NOMO-1 (cell line): Measurements from ENCODE around the gene GNAS.
"Not testable (repeated sequence)": the region's sequence is repeated elsewhere in the genome, so short reads cannot be mapped to it uniquely, and the experiment has no call there.

ENCODE experiments used
- DNase-seq, 2 experiments: peaks; one replicate each; lab custom pipeline; 2025; ENCODE audit not compliant: unreplicated experiment in 2 of 2; lab: John Stamatoyannopoulos, UW

The GNAS gene

DNA sequence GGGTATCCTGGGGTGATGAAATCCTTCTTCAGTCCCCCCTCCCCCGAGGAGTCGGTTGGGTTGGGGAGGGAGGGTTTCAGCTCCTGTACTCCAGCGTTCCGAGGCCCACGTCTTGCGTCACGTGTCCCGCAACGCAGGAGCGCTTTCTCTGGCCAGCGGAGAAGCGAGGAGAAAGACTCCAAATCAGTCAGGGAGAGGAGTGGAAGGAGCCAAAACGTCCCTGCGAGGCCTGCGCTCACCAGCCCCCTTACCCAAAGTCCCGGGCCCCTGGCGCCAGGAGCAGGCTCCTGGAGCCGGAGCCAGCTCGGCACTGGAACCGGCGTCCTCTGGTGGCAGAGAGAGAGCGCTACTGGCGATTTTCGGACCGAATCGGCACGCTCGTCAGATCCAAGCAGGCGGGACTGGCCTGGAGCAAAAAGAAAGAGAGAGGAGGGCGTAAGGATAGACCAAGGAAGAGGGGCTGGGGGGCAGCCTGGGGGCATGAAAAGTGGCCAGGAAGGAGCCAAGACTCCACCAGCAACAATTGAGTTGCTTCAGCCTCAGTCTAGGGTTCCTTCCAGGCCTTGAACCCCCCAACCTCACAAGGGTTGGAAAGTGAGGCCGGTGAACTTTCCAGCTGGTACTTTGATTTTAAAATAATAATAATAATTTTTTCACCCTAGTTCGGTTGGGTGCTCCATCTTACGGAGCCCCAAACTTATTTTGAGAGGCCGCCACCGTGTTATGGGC is at the start of gene GNAS:
Gene GNAS (plus strand): TSS at position 174 of the 729 bp plus-strand sequence.
- no peak for DNase-seq

DNA sequence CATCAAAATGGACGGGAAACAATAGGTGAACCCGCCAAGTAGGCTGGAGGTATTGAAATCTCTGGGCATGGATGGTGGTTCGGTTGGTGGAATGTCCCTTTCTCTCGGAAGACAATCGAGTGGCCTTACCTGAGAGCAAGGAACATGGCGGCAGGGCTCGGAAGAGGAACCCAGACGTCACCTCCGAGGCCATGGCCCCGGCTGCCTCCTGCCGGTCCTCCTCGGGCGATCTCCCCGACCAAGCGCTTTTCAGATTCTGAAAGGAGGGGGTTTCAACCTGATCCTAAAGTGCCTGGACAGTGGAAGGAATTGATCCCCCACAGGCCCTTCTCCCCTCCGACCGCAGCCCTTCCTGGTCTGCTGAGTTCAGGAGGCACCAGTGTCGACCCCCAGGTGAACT is 49.0 kb upstream of the GNAS start:
- DNase-seq = no peak

DNA sequence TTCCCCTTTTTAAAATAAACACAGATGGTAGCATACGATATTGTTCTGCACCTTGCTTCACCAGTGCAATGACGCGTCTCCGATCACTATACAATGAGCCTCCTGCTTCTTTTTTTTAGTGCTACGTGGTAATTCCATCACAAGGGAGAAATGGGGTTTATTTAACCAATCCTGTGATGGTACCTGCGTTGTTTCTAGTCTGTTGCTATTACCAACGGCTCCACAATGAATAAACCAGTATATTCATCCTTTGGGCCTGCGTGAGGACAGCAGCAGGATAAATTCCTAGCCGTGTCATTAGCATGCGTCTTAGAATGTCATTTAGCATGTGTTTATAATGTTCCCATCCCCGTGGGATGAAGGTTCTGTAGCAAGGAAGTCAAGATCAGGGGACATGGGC is 44.7 kb upstream of the GNAS start:
- no peak for DNase-seq

DNA sequence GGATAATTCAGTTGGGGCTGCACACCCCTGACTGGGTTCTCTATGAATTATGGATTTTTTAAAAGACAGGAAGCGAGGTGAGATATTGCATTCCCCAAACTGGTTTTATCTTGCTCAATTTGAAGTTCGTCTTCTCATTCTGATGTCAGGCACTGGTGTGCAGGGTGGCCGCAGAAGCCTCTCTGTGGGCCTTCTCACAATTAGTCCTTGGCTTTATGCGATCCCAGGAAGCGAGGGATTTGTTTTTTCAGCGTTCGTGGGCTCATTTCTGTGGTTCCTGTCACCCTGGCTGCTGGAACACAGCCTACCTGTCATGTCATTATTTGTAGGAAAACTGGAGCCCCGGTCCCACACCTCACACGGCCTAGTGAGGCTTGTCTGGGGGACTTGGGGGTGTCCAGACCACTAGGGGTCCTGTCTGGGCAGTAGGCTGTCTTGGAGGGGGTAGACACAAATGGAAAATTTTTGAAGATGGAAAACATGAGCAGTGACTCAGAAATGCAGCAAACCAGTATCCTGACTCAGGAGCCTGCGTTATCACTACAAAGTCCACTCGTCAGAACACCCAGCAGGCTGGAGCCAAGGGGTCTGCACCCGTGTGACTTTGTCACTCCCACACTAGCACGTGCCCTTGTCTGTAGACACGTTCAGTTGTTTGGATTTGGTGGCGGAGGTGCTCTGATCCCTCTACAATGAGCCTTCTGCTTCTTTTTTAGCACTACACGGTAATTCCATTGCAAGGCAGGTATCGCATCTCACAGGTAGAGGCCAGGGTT is 44.1 kb upstream of the GNAS start:
- no peak for DNase-seq

DNA sequence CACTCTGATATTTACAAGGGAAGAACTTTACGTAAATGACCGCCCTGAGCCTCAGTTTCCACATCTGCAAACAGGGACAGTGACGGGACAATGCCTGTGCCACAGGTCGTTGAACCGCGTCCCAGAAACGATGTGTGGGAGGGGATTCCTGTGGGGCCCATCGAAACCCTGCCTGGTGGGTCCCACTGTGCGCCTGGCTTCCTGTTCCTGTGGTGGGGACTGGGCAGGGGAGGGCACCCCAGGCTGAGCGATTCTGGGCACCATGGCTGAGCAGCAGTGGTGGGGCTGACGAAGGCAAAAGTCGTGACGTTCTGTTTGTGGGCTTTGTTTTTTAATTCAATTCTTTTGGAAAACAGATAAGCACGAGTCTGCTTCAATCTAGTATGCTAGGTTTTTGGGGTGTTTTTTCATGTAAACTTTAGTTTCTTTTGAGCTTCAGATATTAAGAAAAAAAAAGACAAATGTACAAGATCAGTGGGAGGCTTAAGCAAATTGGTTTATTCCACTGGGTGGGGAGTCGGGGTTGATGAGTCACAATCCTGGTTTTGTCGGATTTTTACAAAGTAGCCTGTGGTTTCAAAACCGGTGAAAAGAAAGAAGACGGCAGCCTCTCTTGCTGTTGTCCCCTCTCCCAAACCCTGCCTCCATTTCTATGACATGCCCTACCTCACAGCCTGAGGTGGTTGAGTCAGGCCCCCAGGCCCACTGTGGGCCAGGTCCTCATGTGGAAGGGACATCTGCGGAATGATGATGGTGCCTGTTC is 42.2 kb upstream of the GNAS start:
- DNase-seq = no peak

DNA sequence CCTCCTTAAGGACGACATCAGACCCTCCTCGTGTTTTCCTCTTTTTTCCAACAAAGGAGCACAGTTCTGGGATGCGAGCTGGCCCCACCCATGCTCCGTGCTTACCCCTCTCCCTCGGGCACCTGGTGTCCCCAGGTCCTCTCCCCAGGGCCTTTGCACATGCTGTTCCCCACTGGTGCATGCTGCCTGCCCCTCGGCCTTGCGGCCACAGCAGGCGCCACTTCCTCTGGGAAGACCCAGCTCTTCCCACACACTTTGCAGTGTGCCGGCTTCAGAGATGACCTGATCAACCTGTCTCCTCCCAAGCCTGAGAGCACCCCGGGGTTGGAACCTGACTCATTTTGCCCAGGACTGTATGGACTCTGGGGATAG is 41.7 kb upstream of the GNAS start:
- DNase-seq = no peak

DNA sequence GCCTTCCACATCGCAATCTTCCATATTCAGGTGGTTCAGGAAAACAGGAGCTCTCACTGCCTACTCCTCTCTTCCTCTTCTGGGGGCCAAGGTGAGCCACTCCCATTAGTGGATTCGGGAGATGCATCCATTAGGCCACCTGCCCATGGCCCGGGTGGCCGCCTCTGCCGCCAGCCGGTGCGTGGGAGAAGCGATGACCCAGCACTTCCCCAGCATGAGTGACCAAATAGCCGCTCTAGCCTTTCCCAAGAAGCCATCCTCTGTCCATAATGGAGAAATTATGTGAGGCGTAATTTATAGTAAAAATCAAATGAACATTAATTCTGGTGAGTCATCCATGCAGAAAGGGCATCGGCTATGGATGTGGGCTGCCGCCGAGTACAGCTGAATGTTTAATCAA is 41.2 kb upstream of the GNAS start:
- DNase-seq = no peak

DNA sequence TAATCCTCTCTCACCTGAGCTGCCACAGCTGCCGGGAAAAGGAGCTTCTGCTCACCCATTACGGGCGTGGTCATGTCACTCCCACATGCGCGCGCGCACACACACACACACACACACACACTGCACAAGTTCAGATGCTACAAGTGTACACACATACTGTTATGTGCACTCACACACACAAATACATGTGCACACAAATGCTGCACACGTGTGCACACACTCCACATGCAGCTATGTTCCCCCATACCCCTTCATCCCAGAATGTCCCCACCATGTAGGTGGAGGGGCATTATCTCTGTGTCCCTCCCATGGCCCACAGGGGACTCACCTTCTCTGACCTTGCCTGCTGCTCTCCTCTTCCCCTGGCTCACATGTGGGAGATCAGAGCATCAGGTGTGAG is 39.1 kb upstream of the GNAS start:
- no peak for DNase-seq

DNA sequence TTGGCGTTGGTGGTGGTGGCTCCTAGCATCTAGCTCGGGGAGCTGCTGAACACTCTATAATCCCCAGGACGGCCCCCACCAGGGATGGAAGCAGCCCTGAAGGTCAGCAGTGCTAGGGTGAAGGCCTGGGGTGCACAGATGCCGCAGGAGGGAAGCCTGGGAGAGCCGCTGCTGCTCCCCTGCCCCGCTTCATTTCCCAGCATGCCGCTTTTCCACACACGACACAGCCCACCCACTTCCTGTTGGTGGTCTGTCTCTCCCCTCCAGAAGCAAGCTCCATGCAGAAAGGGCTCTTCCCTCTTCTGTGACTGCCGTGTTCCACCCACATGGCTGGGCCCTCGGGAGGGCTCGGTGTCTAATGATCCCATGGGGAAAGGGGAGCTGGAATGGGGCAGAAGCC is 37.1 kb upstream of the GNAS start:
- no peak for DNase-seq

DNA sequence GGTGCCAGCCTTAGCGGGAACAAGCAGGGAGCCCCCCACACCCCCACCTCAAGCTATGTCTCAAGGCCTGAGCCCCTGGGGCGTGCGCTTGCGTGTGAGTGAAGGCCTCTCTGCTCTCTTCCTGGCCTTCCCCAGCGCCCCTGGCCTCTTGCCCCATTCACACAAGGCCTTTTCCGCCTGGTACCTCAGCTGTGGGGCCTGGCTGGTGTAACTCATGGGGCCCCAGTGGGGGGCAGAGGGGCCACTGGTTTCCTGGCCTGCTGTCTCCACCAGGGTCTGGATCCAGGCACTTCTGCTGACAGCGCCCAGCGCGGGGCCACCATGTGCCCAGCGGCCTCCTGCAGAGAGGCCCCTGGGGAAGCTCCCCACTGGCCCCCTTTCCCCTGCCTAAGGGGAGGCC is 36.5 kb upstream of the GNAS start:
- no peak for DNase-seq

DNA sequence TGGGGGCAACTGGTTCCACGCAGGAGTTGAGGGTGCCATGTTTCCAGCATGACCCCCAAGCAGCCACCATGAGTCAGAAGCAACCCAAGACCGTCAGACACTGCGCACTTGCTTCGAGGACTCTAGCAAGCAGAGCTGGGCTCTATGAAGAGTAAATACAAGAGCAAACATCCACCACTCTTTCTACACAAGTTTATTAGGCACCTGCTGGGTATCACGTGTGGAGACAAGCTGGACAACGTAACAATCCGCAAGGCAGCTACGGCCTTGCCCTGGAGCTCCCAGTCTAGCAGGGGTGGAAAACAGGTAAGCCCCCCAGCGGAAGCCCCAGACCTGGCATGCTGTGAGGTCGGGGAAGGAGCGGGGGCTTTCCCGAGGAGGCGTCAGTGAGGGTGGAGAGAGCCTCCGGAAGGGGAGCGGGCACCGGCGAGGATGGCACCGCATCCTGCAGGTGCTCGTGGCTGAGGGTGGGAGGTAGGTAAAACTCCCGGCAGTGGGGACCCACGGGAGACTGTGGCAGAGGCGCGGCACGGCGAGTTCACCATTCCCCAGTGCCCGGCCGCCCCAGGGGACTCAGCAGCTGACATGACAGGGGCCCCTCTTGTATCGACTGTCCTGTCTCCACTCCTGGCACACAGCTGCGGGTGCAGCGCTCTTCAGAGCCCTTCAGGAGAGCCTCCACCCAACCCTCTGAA is 35.4 kb upstream of the GNAS start:
- DNase-seq = no peak

DNA sequence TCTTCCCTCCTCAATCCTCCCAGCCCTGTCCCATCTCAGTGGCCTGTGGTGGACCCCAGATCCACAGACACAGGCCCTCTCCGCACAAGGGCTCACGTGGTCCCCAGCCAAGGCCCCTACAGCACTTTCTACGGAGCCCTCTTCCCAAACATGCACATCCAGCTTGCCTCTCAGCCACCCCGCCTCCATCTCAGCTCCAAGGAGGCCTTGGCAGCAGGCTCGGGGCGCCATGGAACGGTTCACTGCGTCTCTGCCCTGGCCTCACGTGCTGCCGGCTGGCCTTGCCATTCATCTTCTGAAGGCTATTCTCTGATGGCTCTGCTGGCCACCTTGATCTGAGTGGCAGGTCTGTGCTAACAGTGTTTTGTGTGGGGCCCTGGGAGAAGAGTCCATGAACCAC is 34.8 kb upstream of the GNAS start:
- DNase-seq = no peak

DNA sequence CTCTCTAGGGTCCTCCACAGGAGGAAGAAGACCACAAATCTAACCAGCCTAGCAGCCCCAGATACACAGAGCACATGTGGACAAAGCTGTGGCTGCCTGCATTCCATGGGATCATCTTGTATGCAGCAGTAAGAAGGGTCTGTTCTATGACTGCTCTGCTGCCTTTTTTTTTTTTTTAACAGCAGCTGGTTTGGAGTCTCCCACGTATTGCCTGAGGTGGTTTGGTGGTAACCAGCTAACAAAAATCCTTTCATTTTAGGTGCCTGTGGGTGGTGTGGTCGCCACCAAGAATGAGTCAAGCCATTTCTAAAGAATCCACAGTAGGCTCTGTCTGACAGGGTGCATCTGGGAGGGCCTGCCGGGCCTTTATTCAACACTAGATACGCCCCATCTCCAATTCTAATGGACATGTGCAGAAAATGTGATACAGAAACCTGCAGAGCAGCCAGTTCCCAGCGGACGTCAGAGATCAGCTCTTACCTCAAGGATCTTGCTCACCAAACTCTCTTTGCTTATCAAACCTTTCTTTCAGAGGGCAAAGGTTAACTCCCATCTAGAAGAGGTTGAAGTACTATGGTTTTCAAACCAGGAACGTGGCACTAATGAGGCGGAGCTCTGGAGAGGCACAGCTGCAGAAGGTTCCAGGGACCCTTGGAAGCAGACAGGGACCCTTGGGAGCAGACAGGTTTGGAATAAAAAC is 33.8 kb upstream of the GNAS start:
- no peak for DNase-seq

DNA sequence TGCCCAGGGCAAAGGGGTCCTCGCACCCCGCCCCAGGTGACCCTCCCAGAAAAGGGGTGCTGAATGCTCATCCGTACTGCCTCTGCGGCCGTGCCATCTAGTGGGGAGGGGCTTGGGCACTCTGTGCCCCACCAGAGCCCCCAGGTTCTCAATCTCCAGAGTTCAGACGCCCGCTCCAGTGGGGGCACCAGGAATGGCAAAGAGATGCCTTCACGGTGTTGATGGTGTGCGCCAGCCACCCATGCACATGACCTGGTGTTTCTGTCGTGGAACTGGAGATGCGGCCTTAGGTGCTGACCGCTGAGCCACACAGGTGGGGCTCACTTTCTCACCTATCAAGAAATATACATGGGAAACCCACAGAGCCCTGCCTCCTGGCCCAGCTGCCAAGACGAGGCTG is 32.6 kb upstream of the GNAS start:
- DNase-seq = no peak

DNA sequence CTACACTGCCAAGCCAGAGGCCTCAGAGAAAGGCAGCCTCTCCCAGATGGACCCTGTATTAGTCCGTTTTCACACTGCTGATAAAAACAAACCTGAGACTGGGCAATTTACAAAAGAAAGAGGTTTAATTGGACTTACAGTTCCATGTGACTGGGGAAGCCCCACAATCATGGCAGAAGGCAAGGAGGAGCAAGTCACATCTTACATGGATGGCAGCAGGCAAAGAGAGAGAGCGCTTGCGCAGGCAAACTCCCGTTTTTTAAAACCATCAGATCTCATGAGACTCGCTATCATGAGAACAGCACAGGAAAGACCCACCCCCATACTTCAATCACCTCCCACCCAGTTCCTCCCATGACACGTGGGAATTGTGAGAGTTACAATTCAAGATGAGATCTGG is 32.0 kb upstream of the GNAS start:
- not testable (repeated sequence) for DNase-seq

DNA sequence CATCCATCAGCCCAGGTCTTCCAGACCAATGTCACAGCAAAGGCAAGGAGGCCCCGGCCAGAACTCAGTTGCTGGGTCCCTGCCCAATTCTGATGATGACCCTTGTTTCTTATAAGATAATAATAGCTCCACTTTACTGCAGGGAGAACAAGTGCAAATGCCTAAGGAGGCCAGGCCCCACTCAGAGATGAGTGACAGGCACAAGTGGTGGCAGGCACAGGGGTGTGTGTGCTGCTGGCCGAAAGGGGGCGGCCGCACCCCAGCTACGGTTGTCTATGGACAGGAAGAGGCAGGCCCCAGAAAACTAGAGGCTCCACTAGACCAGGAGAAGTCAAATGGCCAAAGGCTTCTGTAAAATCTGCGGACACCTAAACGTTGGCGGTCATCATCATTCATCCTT is 30.4 kb upstream of the GNAS start:
- DNase-seq = no peak

DNA sequence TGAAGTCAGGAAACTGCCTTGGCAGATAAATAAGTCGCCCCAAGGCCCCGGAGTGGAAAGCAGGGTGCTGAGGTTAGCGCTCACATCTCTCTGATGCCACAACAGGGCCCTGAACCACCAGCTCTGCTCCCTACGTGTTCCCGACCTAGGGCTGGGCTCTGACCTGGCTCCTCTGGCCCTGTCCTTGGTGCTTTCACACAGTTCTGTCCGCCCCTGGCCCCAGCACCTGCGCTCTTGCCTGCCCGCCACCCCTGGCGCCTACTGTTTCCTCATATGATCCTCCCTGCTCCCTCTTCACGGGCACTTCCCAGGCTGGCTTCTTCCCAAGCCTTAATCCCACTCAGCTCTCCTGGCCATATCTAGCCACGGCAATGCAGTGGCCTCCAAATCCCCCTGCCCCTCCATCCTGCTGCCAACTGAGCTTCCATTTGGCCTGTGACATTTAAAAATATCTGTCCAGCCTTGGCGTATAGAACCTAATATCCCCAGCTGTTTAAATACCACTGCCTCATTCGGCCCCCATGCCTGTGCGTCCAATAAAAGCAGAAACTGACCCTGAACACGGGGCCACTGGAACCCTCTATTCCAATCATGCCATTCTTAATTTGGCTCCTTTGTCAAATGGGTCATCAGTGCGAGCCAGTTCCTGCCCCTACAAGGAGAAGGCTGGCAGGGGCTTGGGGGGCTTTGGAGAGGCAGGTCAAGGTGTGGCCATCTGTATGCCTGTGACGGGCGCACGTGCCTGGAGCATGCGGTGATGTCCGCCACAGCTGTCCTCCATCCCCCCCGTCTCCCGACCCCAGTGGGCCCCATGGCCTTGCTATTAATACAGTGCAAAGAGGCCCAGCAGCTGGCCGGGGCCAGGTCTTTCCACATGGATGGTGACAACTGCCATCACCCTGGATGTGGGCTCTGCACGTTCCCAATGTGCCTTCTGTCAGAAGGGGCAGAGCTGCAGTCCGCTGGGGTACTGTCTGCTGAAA is 29.5 kb upstream of the GNAS start:
- no peak for DNase-seq

DNA sequence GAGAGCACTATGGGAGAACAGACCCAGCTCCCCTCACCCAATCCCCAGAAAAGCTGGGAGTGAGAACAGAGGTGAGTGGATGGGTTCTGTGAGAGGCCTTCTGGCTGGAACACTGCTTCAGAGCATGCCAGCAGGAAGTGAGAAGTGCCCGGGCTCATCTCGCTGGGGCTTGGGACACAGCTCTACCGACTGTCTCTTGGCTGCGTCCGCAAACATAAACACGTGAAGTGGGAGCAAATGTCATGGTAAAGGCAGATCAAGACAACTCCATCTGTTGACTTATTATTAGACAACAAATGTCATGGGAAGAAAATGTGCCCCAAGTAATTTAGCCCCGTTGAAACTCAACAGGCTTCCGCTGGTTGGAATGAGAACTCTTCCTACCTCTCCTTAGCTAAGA is 27.7 kb upstream of the GNAS start:
- no peak for DNase-seq

DNA sequence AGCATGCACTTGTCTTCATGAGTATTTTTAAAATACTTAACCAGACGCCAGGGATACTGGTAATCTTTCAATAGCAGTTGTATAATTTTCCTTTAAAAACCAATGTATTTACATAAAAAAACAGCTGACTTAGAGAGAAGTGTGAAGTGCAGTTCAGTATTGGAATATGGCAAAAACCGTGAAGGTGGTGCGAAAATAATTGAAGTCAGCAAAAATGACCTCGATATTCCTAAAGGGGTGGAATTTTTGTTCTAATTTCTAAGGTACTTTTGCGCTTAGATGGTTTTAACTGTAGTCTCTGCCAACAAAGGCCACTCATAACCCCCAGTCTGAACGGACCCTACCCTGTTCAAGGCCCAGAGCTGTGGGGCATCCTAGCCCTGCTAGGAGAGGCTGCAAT is 27.1 kb upstream of the GNAS start:
- no peak for DNase-seq
